B cell (primary cell): ENCODE results near the gene IPO11. TPM values are rescaled to one million over a fixed set of nuclear protein-coding genes. Genes with fewer than 3 reads are reported as not detected.

Experiments
- ATAC-seq: fragments of 200-7000 bp; cut with Tn5 transposase; one replicate; pipeline ENCODE4 v1.10.0; 2021; ENCODE audit warnings: low read depth, mild to moderate bottlenecking, moderate number of reproducible peaks, moderate library complexity
- CTCF ChIA-PET: fragments of 350-600 bp; sonication (Branson Sonifier 250); formaldehyde crosslinking; loops from one replicate; lab custom pipeline; 2021; ENCODE audit warnings: antibody characterized with exemption, inconsistent platforms; lab: Charles Lee
- POLR2A ChIA-PET: fragments of 350-600 bp; sonication (Branson Sonifier 250); formaldehyde crosslinking; loops from one replicate; lab custom pipeline; 2021; ENCODE audit warnings: antibody characterized with exemption; lab: Charles Lee
- DNase-seq: peaks from one replicate; pipeline ENCODE4 v3.0.0; 2013
- H2AFZ ChIP-seq: 2 replicates; pipeline ENCODE4 v1.6.1; 2012; ENCODE audit warnings: mild to moderate bottlenecking, low read depth, low read length; ENCODE audit not compliant: insufficient read depth, poor library complexity, severe bottlenecking
- H3K27ac ChIP-seq, 2 donors: 1 replicate in 1 of 2; 2 replicates in 1 of 2; pipeline ENCODE4 v1.5.1; 2012 to 2013; ENCODE audit warnings: low read length in 2 of 2, mild to moderate bottlenecking in 2 of 2, moderate library complexity in 1 of 2
- H3K27me3 ChIP-seq, 4 experiments: fragments of 200-600 bp in 1 of 4; sonication (generic) in 1 of 4; replicated peaks in 1 of 4; 1 replicate in 2 of 4; 2 replicates in 2 of 4; pipeline versions ENCODE4 v1.6.1 to v1.7.0; 2013 to 2016; ENCODE audit warnings: low read length in 3 of 4, mild to moderate bottlenecking in 2 of 4, mixed read lengths in 1 of 4, moderate library complexity in 1 of 4; ENCODE audit not compliant: insufficient read depth in 4 of 4, control insufficient read depth in 3 of 4; ENCODE audit errors: control extremely low read depth in 1 of 4
- H3K36me3 ChIP-seq, 2 experiments: replicated peaks in 1 of 2; 1 replicate in 1 of 2; 2 replicates in 1 of 2; pipeline versions ENCODE4 v1.6.1 to v1.7.1; 2013; ENCODE audit warnings: low read length in 1 of 2; ENCODE audit not compliant: insufficient read depth in 2 of 2, control insufficient read depth in 1 of 2; ENCODE audit errors: control extremely low read depth in 1 of 2, extremely low read depth in 1 of 2
- H3K4me1 ChIP-seq, 2 donors: fragments of 200-600 bp in 1 of 2; sonication (generic) in 1 of 2; 1 replicate in 1 of 2; 2 replicates in 1 of 2; pipeline versions ENCODE4 v1.5.1 to v1.6.1; 2013 to 2017; ENCODE audit warnings: low read length in 2 of 2; ENCODE audit not compliant: control insufficient read depth in 2 of 2, insufficient read depth in 2 of 2
- H3K4me2 ChIP-seq: replicated peaks from 2 replicates; pipeline ENCODE3; 2012; ENCODE audit warnings: mild to moderate bottlenecking, low read depth, low read length; ENCODE audit not compliant: poor library complexity, severe bottlenecking
- H3K4me3 ChIP-seq, 5 experiments: fragments of 200-600 bp in 1 of 5; sonication (generic) in 1 of 5; 1 replicate in 3 of 5; 2 replicates in 2 of 5; pipeline versions ENCODE4 v1.5.1 to v1.7.0; 2011 to 2016; ENCODE audit warnings: low read length in 4 of 5, mild to moderate bottlenecking in 4 of 5, low read depth in 2 of 5, control low read depth in 1 of 5, moderate library complexity in 1 of 5; ENCODE audit not compliant: insufficient read depth in 1 of 5; ENCODE audit errors: control extremely low read depth in 1 of 5, extremely low read depth in 1 of 5
- H3K79me2 ChIP-seq: fragments of 200-600 bp; sonication (generic); one replicate; pipeline ENCODE4 v1.6.0; 2016; ENCODE audit warnings: low read length; ENCODE audit not compliant: control insufficient read depth, insufficient read depth
- H3K9ac ChIP-seq: fragments of 200-600 bp; sonication (generic); 2 replicates; pipeline ENCODE4 v1.6.1; 2017; ENCODE audit warnings: mild to moderate bottlenecking, low read length, moderate library complexity
- H3K9me3 ChIP-seq, 3 donors: one replicate each; pipeline versions ENCODE4 v1.6.1 to v1.7.1; 2013; ENCODE audit warnings: low read length in 2 of 3; ENCODE audit not compliant: control insufficient read depth in 2 of 3, insufficient read depth in 1 of 3; ENCODE audit errors: control extremely low read depth in 1 of 3
- H4K20me1 ChIP-seq: 2 replicates; pipeline ENCODE4 v1.6.0; 2012; ENCODE audit warnings: mild to moderate bottlenecking, low read length; ENCODE audit not compliant: insufficient read depth, control insufficient read depth, poor library complexity, severe bottlenecking
- H3K27ac Mint-ChIP-seq: one replicate; pipeline ENCODE4 v1.8.0; 2021; ENCODE audit warnings: mixed read lengths
- H3K27me3 Mint-ChIP-seq: one replicate; pipeline ENCODE4 v1.8.0; 2021; ENCODE audit warnings: mixed read lengths
- H3K4me1 Mint-ChIP-seq: one replicate; pipeline ENCODE4 v1.8.0; 2021; ENCODE audit warnings: mixed read lengths
- H3K4me3 Mint-ChIP-seq: one replicate; pipeline ENCODE4 v1.8.0; 2021; ENCODE audit warnings: mixed read lengths
- H3K9me3 Mint-ChIP-seq: one replicate; pipeline ENCODE4 v1.8.0; 2022; ENCODE audit warnings: mixed read lengths; ENCODE audit not compliant: insufficient read depth
- CTCF ChIP-seq: fragments of 200-600 bp; IDR thresholded peaks from one replicate; pipeline ENCODE4 v1.8.0; 2022; ENCODE audit warnings: antibody characterized with exemption, mild to moderate bottlenecking
- EZH2 ChIP-seq: IDR thresholded peaks from 2 replicates; pipeline ENCODE4 v1.6.1; 2012; ENCODE audit warnings: borderline replicate concordance, low read depth, mild to moderate bottlenecking, moderate library complexity, low read length; ENCODE audit not compliant: insufficient read depth, poor library complexity, severe bottlenecking
- WGBS: methylation state at CpG from one replicate; pipeline ENCODE4 v1.1.5; 2013; ENCODE audit warnings: missing lambda C conversion rate; ENCODE audit not compliant: insufficient coverage; 5-methylcytosine and 5-hydroxymethylcytosine counted together
- intact Hi-C: fragments of 100-400 bp; cut with micrococcal nuclease; formaldehyde crosslinking; loops from one replicate; pipeline ENCODE4 v1.10.0; 2022
- polyA plus RNA-seq: library from polyadenylated mRNA; depleted of rRNA; stranded (reverse); fragments of >200 nt; gene quantifications from 2 replicates; pipeline ENCODE4 v1.2.3, GENCODE V29; 2012
- total RNA-seq, 2 donors: library from RNA; stranded (reverse); fragments of 120-200 nt in 1 of 2; gene quantifications; 1 replicate in 1 of 2; 2 replicates in 1 of 2; pipeline versions ENCODE4 v1.2.3 to v1.2.4, GENCODE V29; 2013 to 2022

The IPO11 gene
- total and polyA plus RNA-seq, 2 donors (not counting 1 experiment from before 2014, with no cell fraction given), result 3.8 to 37.4 TPM

- Histone ChIP-seq H3K79me2 (no peaks in the 10 kb centered on the region), H3K4me1 (no peaks in the 10 kb centered on the region), H3K4me2 (no peak overlapping the region), H3K36me3 (peaks cover 2 to 6% of the 10 kb centered on the region in 2 experiments), H4K20me1 (no peaks in the 10 kb centered on the region), H3K9ac (no peak overlapping the region), H3K9me3 (peaks cover 0 to 4% (median 0%) of the 10 kb centered on the region in 3 donors), H3K4me3 (no peak overlapping the region), H3K27ac (no peak overlapping the region), H3K27me3 (no peaks in the 10 kb centered on the region), H2AFZ (no peak overlapping the region)
- ATAC-seq, result no peak
- no peaks in the 10 kb centered on the region for H3K27me3 Mint-ChIP-seq
- no peak overlapping the region for H3K27ac Mint-ChIP-seq
- POLR2A ChIA-PET, result no interaction called here
- TF ChIP-seq EZH2 (no peak), CTCF (no peak)
- intact Hi-C loops, result no loop called here
- WGBS, result no CpG with 5 or more reads among the region's 2 CpGs
- H3K9me3 Mint-ChIP-seq, result no peaks in the 10 kb centered on the region
- no peak overlapping the region for H3K4me3 Mint-ChIP-seq
- H3K4me1 Mint-ChIP-seq, result no peaks in the 10 kb centered on the region
- CTCF ChIA-PET, result no interaction called here
- DNase-seq, result no peak
These were observed 204.2 kb downstream of the IPO11 start for GRCh38 chr5:62616615-62617277.

- no peak overlapping the region for H3K4me3 Mint-ChIP-seq
- H3K4me1 Mint-ChIP-seq, result no peaks in the 10 kb centered on the region
- ATAC-seq (no peak), DNase-seq (no peak)
- H3K36me3 ChIP-seq, result peaks cover 2 to 6% of the 10 kb centered on the region in 2 experiments
- H3K27ac ChIP-seq, result no peak overlapping the region
- H3K27me3 Mint-ChIP-seq, result no peaks in the 10 kb centered on the region
- no peaks in the 10 kb centered on the region for H3K27me3 ChIP-seq
- no peak overlapping the region for H3K4me2 ChIP-seq
- TF ChIP-seq CTCF (no peak), EZH2 (no peak)
- no peaks in the 10 kb centered on the region for H3K79me2 ChIP-seq
- no peaks in the 10 kb centered on the region for H3K9me3 Mint-ChIP-seq
- no peak overlapping the region for H2AFZ ChIP-seq
- no peak overlapping the region for H3K4me3 ChIP-seq
- intact Hi-C loops, result no loop called here
- CTCF ChIA-PET, result no interaction called here
- no peaks in the 10 kb centered on the region for H3K4me1 ChIP-seq
- H3K9ac ChIP-seq, result no peak overlapping the region
- no peak overlapping the region for H3K27ac Mint-ChIP-seq
- no peaks in the 10 kb centered on the region for H4K20me1 ChIP-seq
- POLR2A ChIA-PET, result no interaction called here
- peaks cover 0 to 4% (median 0%) of the 10 kb centered on the region in 3 donors for H3K9me3 ChIP-seq
These were observed 205.4 kb downstream of the IPO11 start for GRCh38 chr5:62617943-62618342.
